SK-N-SH treated with all-trans-retinoic acid at 6 μM for 48 hours (cell line): ENCODE results near the gene SEC23IP.

Experiments used
- ZFP3 ChIP-seq: fragments of 250-450 bp; sonication (Bioruptor Pico); IDR thresholded peaks from 2 replicates; pipeline ENCODE4 v1.5.0; 2020; ENCODE audit warnings: mild to moderate bottlenecking, moderate library complexity
- TF ChIP-seq, protein P1 (sequence below): fragments of 250-450 bp; sonication (Bioruptor Pico); IDR thresholded peaks from 2 replicates; pipeline ENCODE4 v1.8.0; 2020; ENCODE audit warnings: mild to moderate bottlenecking, moderate library complexity, borderline replicate concordance

DNA sequence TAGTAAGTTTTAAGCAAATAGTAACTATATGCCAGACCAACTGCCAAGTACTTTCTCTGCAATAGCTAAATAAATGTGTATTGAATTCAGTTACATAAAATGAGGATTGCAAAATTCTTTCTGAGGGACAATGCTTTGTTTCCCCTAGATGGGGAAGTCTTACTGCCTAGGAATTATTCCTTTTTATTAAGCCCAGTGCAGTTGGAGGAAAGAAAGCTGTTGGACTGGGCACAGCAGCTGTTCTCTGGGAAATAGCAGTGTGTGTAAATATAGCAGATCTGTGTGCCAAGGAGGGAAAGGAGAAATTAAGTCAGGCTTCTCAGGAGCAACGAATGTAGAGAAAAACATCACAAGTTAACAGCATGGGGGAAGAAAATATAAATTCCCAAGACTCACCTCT, 77.1 kb downstream of the SEC23IP start:
- TF ChIP-seq, protein P1, sequence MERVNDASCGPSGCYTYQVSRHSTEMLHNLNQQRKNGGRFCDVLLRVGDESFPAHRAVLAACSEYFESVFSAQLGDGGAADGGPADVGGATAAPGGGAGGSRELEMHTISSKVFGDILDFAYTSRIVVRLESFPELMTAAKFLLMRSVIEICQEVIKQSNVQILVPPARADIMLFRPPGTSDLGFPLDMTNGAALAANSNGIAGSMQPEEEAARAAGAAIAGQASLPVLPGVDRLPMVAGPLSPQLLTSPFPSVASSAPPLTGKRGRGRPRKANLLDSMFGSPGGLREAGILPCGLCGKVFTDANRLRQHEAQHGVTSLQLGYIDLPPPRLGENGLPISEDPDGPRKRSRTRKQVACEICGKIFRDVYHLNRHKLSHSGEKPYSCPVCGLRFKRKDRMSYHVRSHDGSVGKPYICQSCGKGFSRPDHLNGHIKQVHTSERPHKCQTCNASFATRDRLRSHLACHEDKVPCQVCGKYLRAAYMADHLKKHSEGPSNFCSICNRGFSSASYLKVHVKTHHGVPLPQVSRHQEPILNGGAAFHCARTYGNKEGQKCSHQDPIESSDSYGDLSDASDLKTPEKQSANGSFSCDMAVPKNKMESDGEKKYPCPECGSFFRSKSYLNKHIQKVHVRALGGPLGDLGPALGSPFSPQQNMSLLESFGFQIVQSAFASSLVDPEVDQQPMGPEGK (CRISPR knock-in tag) = no peak
- TF ChIP-seq ZFP3 (CRISPR knock-in tag) = no peak
